NCI-H1930 (cell line): Measurements from ENCODE around the gene PLEK2.

ENCODE experiments used
- DNase-seq, 2 experiments: peaks; one replicate each; lab custom pipeline; 2025; lab: John Stamatoyannopoulos, UW

PLEK2 gene

GRCh38 chr14:67397536-67397935, 14.4 kb downstream of the PLEK2 start:
- DNase-seq, result no peak

DNA sequence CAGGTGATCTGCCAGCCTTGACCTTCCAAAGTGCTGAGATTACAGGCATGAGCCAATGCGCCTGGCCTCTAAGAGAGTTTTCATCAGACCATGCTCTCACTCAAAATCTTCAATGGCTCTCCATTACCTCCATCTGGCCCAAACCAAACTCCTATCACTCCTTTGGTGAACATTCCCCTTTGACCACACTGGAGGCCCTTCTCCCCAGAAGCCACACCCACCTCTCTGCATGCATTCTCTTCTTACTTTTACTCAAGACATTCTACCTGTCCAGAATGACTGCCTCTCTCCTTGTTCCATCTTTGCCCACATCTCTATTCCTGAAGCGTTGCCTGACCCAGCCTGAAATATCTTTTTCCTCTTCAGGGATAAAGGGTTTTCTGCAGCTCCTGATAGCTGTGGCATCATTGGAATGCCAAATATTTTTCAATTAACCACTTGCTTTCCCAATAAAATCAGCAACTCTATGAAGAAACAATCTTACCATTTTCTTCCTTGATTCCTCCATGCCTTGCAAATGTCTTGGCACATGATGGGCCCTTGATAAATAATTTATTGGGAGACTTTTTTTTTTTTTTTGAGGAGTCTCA, 15.5 kb downstream of the PLEK2 start:
- no peak for DNase-seq

DNA sequence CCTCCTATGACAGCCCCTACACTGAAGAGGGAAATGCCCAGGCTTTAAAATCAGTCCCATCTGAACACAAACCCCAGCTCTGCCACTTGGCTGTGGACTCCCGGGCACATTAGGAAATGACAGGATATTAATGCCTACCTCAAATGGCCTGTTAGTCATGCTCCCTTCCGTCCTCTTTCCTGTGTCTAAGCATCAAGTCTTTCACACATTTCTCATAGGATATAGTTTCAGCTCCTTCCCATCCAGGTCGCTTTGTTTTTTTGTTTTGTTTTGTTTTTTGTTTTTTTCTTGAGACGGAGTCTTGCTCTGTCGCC, 16.1 kb downstream of the PLEK2 start:
- no peak for DNase-seq

- DNase-seq, result no peak
These were observed 16.7 kb downstream of the PLEK2 start for GRCh38 chr14:67395086-67395875.

- no peak for DNase-seq
These were observed 18.3 kb downstream of the PLEK2 start for GRCh38 chr14:67393689-67394088.

DNA sequence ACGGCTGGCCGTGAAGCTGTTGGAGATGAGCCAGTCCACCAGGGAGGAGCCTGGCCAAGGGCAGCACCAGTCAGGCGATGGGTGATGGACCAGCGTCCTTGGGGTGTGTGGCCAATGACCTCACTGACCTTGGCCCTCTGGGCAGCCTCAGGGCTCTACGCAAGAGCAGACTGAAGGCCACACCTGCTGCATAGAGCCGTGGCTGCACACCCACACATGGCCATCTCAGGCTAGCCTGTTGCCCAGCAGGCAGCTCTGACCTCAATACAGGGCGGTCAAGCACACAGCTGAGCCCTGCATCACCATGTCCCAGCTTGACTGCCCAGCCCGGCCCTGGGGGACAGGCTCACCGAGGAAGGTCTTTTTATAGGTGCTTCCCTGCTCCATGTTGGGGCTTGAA, 19.2 kb downstream of the PLEK2 start:
- DNase-seq, result no peak

DNA sequence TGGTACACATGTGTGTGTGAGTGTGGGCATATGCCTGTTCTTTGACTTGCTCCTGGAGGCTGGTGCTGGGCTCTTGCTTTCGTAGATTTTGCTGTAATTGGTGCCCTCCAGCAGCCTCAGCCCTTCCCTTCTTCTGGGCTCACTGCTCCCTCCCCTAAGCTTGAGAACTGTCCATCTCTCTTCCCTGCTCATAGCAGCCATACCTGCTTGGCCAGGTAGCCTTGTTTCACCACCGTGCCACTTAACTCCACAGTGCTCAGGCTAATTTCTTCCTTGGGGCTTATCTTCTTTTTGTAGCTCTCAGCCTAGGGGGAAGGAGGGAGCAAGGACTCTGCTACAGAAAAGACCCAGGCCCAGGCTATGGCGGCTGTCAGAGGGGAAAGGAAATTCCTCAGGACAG, 19.8 kb downstream of the PLEK2 start:
- DNase-seq, result no peak

- DNase-seq, result no peak
These were observed 20.7 kb downstream of the PLEK2 start for GRCh38 chr14:67391268-67391667.

- no peak for DNase-seq
These were observed 22.0 kb downstream of the PLEK2 start for GRCh38 chr14:67389811-67390534.

GRCh38 chr14:67389275-67389674, 22.7 kb downstream of the PLEK2 start:
- DNase-seq, result no peak

DNA sequence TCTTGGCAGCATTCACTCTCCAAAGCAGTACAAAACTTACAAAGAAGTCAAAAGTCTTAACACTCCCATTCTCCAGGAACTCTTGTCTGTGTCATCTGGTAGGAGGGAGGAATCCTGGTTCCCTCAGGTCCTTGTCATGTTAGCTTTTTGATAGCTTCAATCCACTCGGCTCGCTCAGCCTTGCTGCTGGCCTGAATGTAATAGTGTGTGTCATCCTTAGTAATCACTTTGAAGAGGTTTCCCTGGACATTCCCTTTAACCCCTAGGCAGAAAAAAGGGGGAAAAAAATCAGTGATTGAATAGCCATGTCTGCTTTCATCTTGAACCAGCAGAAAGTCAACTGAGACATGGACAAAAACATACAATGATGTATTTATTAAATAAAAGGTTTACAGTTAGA, 24.8 kb downstream of the PLEK2 start:
- no peak for DNase-seq

- DNase-seq, result no peak
These were observed 26.3 kb downstream of the PLEK2 start for GRCh38 chr14:67385618-67386017.

GRCh38 chr14:67385120-67385519, 26.8 kb downstream of the PLEK2 start:
- no peak for DNase-seq

DNA sequence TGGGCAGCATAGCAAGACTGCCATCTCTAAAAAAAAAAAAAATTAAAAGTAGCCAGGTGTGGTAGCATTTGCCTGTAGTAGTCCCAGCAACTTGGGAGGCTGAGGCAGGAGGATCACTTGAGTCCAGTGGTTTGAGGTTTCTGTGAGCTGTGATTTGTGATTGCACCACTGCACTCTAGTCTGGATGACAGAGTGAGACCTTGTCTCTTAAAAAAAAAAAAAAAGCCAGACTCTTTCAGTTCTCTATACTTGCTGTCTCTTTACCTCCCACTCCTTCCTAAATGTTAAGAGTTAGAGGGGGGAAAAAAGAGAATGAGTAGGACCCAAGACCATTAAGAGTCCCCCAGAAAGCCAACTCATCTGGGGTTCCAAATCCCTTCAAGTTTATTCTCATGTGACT, 34.0 kb downstream of the PLEK2 start:
- no peak for DNase-seq

- no peak for DNase-seq
These were observed 38.6 kb downstream of the PLEK2 start for GRCh38 chr14:67373347-67373746.

DNA sequence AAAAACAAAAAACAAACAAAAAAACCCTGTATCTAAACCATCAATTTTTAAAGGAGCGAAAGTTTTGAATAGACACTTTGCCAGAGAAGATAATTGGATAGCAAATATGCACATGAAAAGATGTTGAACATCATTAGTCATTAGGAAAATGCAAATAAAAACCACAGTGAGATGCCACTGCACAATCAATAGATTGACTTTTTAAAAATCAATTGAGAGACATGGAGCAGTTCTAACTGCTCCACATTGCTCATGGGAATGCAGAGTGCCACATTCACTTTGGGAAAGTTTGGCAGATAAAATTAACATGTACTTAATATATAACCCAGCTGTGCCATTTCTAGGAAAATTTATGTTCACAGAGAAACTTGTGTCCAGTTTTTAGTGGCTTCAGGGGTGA, 39.1 kb downstream of the PLEK2 start:
- DNase-seq, result no peak

DNA sequence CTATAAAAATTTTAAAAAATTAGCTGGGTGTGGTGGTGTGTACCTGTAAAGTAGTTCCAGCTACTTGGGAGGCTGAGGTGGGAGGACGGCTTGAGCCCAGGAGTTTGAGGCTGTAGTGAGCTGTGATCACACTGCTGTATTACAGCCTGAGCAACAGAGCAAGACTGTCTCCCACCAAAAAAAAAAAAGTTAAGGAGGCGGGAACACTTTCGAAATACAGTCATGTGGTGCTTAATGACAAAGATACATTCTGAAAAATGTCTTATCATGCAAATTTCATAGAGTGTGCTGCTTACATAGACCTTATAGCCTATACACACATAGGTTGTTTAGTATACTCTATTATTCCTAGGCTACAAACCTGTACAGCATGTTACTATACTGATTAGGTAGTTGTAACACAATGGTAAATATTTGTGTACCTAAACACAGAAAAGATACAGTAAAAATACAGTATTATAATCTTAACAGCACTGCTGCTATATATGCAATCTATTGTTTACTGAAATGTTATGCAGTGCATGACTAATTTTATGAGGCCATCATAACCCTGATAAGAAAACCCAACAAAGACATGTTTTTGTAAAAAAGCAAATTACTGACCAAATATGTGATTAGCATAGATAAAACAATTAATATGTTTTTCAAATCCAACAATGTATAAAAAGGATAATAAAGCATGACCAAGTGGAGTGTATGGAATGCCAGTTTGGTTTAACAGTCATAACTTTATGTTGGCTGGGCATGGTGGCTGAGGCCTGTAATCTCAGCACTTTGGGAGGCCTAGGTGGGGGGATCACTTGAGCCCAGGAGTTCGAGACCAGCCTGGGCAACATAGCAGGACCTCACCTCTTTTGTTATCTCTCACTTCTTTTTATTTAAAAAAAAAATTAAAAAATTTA, 40.5 kb downstream of the PLEK2 start:
- DNase-seq, result no peak

GRCh38 chr14:67370830-67371229, 41.1 kb downstream of the PLEK2 start:
- DNase-seq, result no peak

GRCh38 chr14:67365476-67365875, 46.5 kb downstream of the PLEK2 start:
- DNase-seq, result no peak

DNA sequence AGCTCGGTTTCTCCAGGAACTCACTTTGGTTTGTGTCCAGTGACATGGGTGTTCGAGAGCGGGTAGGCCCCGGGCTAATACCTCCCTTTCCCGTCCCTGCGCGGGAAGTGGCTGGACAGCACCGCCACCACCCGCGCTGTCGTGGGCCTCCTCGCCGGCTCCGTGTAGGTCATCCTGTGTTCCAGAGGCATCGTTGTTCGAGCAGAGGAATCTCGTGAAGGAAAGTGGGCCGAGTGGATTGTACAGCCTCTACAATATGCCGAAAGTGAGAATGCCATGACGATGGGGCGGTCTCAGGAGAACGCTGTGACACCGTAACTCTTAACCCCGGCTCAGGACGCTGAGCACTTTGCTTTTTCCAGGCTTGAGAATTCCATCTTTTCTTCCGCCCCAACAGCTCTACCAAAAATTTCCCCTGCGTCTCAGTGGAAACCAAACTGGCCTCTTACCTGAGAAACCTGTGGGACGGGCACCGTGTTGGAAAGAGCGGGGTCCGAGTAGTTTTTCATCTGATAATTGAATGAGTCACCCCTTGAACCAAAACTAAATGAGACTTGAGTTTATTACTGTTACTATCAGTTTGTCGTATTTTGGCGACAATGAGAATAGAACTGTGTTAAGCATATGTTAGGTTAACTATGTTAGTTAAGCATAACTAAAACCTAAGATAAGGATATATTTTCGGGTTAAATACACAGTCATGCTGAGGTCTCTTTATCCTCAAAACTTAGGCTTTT, 51.3 kb downstream of the PLEK2 start:
- DNase-seq, result no peak

DNA sequence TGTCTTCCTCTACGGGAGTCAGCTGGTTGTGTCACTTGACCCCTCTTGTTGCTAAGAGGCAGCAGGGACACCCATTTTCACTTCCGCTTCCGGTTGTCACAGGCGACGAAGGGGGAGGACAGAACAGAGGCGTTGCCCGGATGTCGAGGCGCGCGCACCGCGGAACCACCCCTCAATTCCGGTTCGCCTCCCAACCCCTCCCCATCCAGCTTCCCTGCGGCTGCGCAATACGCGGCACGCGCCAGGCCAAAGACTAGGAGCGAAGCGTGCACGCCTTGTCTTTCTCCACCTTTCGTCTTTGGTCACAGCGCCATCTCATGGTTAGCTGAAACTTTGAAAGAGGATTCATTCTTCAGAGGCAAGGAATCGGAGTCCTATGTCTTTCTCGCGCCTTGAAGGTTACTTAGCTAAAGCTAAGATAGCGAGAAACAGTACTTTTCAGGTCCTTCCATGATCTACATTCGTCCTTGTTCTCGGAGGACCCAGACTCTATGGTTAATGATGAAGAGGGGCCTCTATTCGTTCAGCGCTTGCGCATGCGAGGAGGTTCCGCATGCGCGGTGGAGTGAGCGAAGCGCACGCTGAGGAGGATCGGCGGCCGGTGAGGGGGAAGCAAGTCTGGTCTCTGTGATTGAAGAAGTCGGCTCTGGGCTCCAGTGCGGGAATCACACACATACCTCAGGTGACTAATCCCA, 52.0 kb downstream of the PLEK2 start, which contains the start of the genes ATP6V1D and EIF2S1:
Gene ATP6V1D, minus strand, starts transcription at position 30 of the 695 bp plus-strand sequence. CDS start 106 bp downstream, outside the sequence.
Gene EIF2S1, plus strand, starts transcription at position 554 of the 695 bp plus-strand sequence. CDS start 4,440 bp downstream, outside the sequence.
- DNase-seq, result peak; percentile 97 to 98
